Mesothelial cell of epicardium (in vitro differentiated cells): Measurements from ENCODE around the gene PIGZ. TPM values are rescaled to one million over a fixed set of nuclear protein-coding genes. Genes with fewer than 3 reads are reported as not detected.

Source experiments
- DNase-seq, 2 experiments: peaks; one replicate each; pipeline ENCODE4 v3.0.0; 2021; ENCODE audit warnings: low spot score in 2 of 2; ENCODE audit not compliant: unreplicated experiment in 2 of 2
- H3K27ac Mint-ChIP-seq: 2 replicates; pipeline ENCODE4 v1.8.0; 2021; ENCODE audit warnings: mixed read lengths
- H3K27me3 Mint-ChIP-seq: 2 replicates; pipeline ENCODE4 v1.8.0; 2021; ENCODE audit warnings: low read depth, mixed read lengths
- H3K36me3 Mint-ChIP-seq: 2 replicates; pipeline ENCODE4 v1.8.0; 2021; ENCODE audit warnings: mixed read lengths
- H3K4me1 Mint-ChIP-seq: 2 replicates; pipeline ENCODE4 v1.8.0; 2021; ENCODE audit warnings: mixed read lengths
- H3K4me3 Mint-ChIP-seq: 2 replicates; pipeline ENCODE4 v1.8.0; 2021; ENCODE audit warnings: mild to moderate bottlenecking, moderate library complexity, mixed read lengths
- H3K9me3 Mint-ChIP-seq: 2 replicates; pipeline ENCODE4 v1.8.0; 2021; ENCODE audit warnings: mixed read lengths
- total RNA-seq: library from RNA; stranded (reverse); gene quantifications from 3 replicates; pipeline ENCODE4 v1.2.1, GENCODE V29; 2021
- TF ChIP-seq, protein P1 (sequence below): fragments of 200-600 bp; sonication (generic); IDR thresholded peaks from one replicate; pipeline ENCODE4 v1.5.0; 2021; ENCODE audit warnings: antibody characterized with exemption; ENCODE audit not compliant: unreplicated experiment

Gene PIGZ
- total RNA-seq, 1 donor from 2014 or later, result 0.74 TPM

DNA sequence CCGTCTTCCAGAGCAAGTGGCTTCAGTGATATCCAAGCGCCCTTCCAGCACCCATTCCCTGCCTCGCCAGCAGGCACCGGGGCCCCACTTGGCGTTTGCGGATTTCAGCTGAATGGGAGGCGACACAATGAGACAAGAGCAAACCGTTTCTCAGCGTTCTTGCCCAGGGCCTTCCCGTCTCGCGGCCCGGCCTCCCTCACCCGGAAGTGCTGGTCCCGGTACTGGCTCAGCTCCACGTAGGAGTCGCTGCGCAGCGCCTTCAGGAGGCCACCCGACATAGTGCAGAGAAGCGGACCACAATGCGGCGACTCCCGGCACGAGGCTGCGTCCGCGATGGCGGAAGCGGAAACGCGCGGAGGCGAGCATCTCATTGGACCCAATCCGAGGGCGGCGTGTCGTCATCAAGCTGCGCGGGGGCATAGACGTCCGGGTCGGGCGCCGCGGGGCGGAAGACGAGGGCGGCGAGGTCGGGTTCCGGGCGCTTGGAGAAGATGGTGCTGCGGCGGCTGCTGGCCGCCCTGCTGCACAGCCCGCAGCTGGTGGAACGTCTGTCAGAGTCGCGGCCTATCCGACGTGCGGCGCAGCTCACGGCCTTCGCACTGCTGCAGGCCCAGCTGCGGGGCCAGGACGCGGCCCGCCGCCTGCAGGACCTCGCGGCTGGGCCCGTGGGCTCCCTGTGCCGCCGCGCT is 26.3 kb downstream of the PIGZ start, which contains the start of gene NCBP2:
TSS of gene NCBP2 (minus strand) at position 303 of the 689 bp plus-strand sequence. CDS start at position 278, 25 bp downstream.
- DNase-seq, result peak; percentile 98 to 99
- Mint-ChIP-seq H3K9me3 (no peaks in the 10 kb centered on the region), H3K36me3 (peaks cover 15% of the 10 kb centered on the region), H3K27ac (peak within 1 kb of the TSS; percentile 97), H3K4me3 (peak within 1 kb of the TSS; percentile 91), H3K4me1 (peaks cover 33% of the 10 kb centered on the region), H3K27me3 (peaks cover under 1% of the 10 kb centered on the region)
- TF ChIP-seq, protein P1, sequence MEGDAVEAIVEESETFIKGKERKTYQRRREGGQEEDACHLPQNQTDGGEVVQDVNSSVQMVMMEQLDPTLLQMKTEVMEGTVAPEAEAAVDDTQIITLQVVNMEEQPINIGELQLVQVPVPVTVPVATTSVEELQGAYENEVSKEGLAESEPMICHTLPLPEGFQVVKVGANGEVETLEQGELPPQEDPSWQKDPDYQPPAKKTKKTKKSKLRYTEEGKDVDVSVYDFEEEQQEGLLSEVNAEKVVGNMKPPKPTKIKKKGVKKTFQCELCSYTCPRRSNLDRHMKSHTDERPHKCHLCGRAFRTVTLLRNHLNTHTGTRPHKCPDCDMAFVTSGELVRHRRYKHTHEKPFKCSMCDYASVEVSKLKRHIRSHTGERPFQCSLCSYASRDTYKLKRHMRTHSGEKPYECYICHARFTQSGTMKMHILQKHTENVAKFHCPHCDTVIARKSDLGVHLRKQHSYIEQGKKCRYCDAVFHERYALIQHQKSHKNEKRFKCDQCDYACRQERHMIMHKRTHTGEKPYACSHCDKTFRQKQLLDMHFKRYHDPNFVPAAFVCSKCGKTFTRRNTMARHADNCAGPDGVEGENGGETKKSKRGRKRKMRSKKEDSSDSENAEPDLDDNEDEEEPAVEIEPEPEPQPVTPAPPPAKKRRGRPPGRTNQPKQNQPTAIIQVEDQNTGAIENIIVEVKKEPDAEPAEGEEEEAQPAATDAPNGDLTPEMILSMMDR, result peak; percentile 49

DNA sequence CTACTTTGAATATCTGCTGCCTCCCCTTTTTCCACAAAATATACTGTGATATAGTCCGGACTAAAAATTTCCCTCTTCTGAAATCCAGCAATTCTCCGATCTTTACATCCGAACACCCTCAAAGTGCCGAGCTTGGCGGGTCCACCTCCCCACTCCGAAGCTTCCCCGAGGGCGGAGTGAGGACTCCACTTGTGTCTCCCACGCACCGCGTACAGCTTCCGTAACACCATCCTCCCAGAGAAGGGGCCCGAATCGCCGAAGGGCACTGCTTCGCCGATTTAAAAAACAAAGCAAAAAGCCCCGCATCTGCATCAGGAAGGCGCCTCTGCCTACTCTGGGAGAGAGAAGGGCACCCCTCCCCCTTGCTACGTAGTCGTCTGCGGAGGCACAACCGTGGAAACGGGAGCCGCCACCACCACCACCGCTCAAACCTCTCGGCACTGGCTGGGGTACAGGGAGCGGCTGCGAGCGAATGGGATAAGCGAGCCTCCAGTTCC is 26.9 kb downstream of the PIGZ start:
- peak overlapping the region; percentile 91 for H3K4me3 Mint-ChIP-seq
- peak overlapping the region; percentile 97 for H3K27ac Mint-ChIP-seq
- peaks cover 21% of the 10 kb centered on the region for H3K36me3 Mint-ChIP-seq
- no peaks in the 10 kb centered on the region for H3K27me3 Mint-ChIP-seq
- TF ChIP-seq, protein P1, result no peak
- H3K4me1 Mint-ChIP-seq, result peaks cover 33% of the 10 kb centered on the region
- DNase-seq, result peak in 1 of 2 experiments; percentile 34
- no peaks in the 10 kb centered on the region for H3K9me3 Mint-ChIP-seq

DNA sequence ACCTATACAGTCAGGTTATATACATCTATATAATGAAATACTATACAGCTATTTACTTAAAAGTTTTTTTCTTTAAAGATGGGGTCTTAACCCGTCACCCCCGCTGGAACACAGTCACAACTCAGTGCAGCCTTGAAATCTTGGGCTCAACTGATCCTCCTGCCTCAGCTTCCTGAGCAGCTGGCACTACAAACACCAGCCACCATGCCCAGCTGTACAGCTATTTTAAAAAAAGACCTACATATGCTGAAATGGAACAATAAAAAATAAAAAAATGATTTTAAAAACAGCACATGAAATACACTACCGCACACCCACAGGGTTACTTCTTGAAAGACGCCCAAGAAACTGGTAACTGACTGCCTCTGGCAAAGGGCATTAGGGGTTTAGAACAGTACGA is 30.1 kb downstream of the PIGZ start:
- H3K4me3 Mint-ChIP-seq, result no peak overlapping the region

DNA sequence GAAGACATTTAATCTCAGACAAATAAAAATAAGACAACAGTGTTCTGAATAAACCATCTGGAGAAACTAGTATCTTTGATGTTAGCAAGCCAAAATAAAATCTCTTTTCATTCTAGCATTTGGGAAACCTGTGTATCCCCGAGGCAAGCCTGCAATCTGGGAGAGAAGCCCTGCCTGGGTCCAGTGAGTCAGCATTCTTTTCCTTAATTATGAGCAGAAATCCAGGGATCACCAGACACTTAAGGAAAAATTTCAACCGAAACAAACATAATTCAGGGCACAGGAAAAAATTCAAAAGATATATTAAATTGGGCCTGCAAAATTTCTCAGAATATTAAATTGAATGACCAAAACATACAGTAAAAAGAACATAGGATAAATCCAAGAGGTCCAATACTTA is 30.5 kb downstream of the PIGZ start:
- TF ChIP-seq, protein P1, result no peak
- Mint-ChIP-seq H3K27me3 (no peaks in the 10 kb centered on the region), H3K4me3 (no peak overlapping the region), H3K36me3 (peaks cover 41% of the 10 kb centered on the region), H3K4me1 (peaks cover 17% of the 10 kb centered on the region), H3K27ac (peak overlapping the region; percentile 24), H3K9me3 (no peaks in the 10 kb centered on the region)
- no peak for DNase-seq

More for the DNA sequence above, 30.1 kb downstream of the PIGZ start:
- Mint-ChIP-seq H3K4me1 (peaks cover 22% of the 10 kb centered on the region), H3K27me3 (no peaks in the 10 kb centered on the region), H3K9me3 (no peaks in the 10 kb centered on the region), H3K36me3 (peaks cover 38% of the 10 kb centered on the region), H3K27ac (no peak overlapping the region)
- DNase-seq, result no peak
- TF ChIP-seq, protein P1, result no peak

DNA sequence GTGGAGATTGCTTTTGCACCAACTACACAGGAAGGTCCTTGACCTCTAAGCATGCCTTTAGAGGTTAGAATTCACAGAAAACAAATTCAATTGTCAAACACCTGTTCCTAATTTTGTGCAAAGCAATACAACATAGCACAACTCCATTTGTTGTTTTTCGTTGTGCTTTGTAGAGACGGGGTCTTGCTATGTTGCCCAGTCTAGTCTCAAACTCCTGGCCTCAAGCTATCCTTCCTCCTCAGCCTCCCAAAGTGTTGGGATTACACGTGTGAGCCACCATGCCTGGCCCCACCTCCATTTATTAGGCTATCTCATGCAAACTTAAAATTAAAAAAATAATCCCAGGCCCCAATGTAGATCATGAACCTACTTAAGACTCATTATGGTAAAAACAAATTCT is 32.3 kb downstream of the PIGZ start:
- TF ChIP-seq, protein P1, result no peak
- no peak overlapping the region for H3K27ac Mint-ChIP-seq
- H3K9me3 Mint-ChIP-seq, result no peaks in the 10 kb centered on the region
- DNase-seq, result no peak
- H3K27me3 Mint-ChIP-seq, result no peaks in the 10 kb centered on the region
- H3K4me3 Mint-ChIP-seq, result no peak overlapping the region
- peaks cover 9% of the 10 kb centered on the region for H3K4me1 Mint-ChIP-seq
- H3K36me3 Mint-ChIP-seq, result peaks cover 49% of the 10 kb centered on the region
